IMR-90 (cell line): Measurements from ENCODE around the gene TM4SF5. TPM values are rescaled to one million over a fixed set of nuclear protein-coding genes. Genes with fewer than 3 reads are reported as not detected.

Experiments
- ATAC-seq: fragments of 200-7000 bp; cut with Tn5 transposase; 2 replicates; pipeline ENCODE4 v1.9.1; 2020; ENCODE audit warnings: low read depth, mild to moderate bottlenecking, moderate library complexity
- BruUV-seq: library from RNA; stranded (reverse); fragments of 400-500 nt; replicated peaks from 2 replicates; lab custom pipeline; 2021; lab: Mats Ljungman, UMichigan
- CTCF ChIA-PET: fragments of 300-600 bp; formaldehyde crosslinking; extraction: SDS; loops from one replicate; lab custom pipeline; 2021; ENCODE audit warnings: antibody characterized with exemption; lab: Yijun Ruan, JAX
- POLR2A ChIA-PET: fragments of 300-600 bp; sonication (Branson Sonifier 250); formaldehyde crosslinking; loops from one replicate; lab custom pipeline; 2022; ENCODE audit warnings: antibody characterized with exemption; ENCODE audit not compliant: unreplicated experiment; lab: Charles Lee
- DNase-seq: peaks from one replicate; pipeline ENCODE4 v3.0.0; 2013
- H2AFZ ChIP-seq: replicated peaks from 2 replicates; pipeline ENCODE3; 2013; ENCODE audit warnings: low read length, mild to moderate bottlenecking; ENCODE audit not compliant: poor library complexity
- H2AK5ac ChIP-seq: 2 replicates; pipeline ENCODE4 v1.6.1; 2013; ENCODE audit warnings: low read depth, low read length, inconsistent platforms
- H2AK9ac ChIP-seq: replicated peaks from 2 replicates; pipeline ENCODE3; 2013; ENCODE audit warnings: mild to moderate bottlenecking, low read depth, low read length, moderate library complexity; ENCODE audit not compliant: poor library complexity
- H2BK120ac ChIP-seq: 2 replicates; pipeline ENCODE4 v1.6.1; 2013; ENCODE audit warnings: low read depth, low read length, inconsistent platforms
- H2BK15ac ChIP-seq: 3 replicates; pipeline ENCODE4 v1.6.1; 2013; ENCODE audit warnings: low read depth, low read length, inconsistent platforms
- H2BK20ac ChIP-seq: 2 replicates; pipeline ENCODE4 v1.6.1; 2013; ENCODE audit warnings: low read depth, mild to moderate bottlenecking, inconsistent platforms, low read length, moderate library complexity
- H2BK5ac ChIP-seq: 2 replicates; pipeline ENCODE4 v1.6.1; 2013; ENCODE audit warnings: mild to moderate bottlenecking, low read depth, low read length, inconsistent platforms; ENCODE audit not compliant: poor library complexity, severe bottlenecking
- H3K14ac ChIP-seq: replicated peaks from 2 replicates; pipeline ENCODE4 v1.6.1; 2013; ENCODE audit warnings: low read depth, low read length, inconsistent platforms
- H3K18ac ChIP-seq: 2 replicates; pipeline ENCODE4 v1.6.1; 2013; ENCODE audit warnings: low read depth, low read length, control low read depth
- H3K23ac ChIP-seq: 2 replicates; pipeline ENCODE4 v1.6.1; 2013; ENCODE audit warnings: low read depth, low read length, inconsistent platforms
- H3K27ac ChIP-seq: 2 replicates; pipeline ENCODE4 v1.5.1; 2013; ENCODE audit warnings: mild to moderate bottlenecking, control low read depth, low read length; ENCODE audit not compliant: insufficient read depth
- H3K27me3 ChIP-seq: 2 replicates; pipeline ENCODE4 v1.6.1; 2013; ENCODE audit warnings: low read length; ENCODE audit not compliant: control insufficient read depth, insufficient read depth
- H3K36me3 ChIP-seq: 2 replicates; pipeline ENCODE4 v1.6.1; 2013; ENCODE audit warnings: low read length, mixed read lengths; ENCODE audit not compliant: control insufficient read depth, insufficient read depth
- H3K4ac ChIP-seq: 2 replicates; pipeline ENCODE4 v1.6.1; 2013; ENCODE audit warnings: low read depth, low read length, inconsistent platforms
- H3K4me1 ChIP-seq: 2 replicates; pipeline ENCODE4 v1.6.1; 2013; ENCODE audit warnings: low read length, mixed read lengths; ENCODE audit not compliant: control insufficient read depth, insufficient read depth
- H3K4me2 ChIP-seq: 2 replicates; pipeline ENCODE4 v1.6.1; 2013; ENCODE audit warnings: low read depth, mild to moderate bottlenecking, control low read depth, low read length, moderate library complexity
- H3K4me3 ChIP-seq: 2 replicates; pipeline ENCODE4 v1.5.1; 2013; ENCODE audit warnings: low read depth, mild to moderate bottlenecking, control low read depth, low read length, moderate library complexity; ENCODE audit not compliant: insufficient read depth
- H3K56ac ChIP-seq: 2 replicates; pipeline ENCODE4 v1.6.1; 2013; ENCODE audit warnings: low read length, inconsistent platforms; ENCODE audit not compliant: insufficient read depth; ENCODE audit errors: extremely low read depth
- H3K79me1 ChIP-seq, 2 experiments: 2 replicates each; pipeline ENCODE4 v1.6.1; 2013; ENCODE audit warnings: low read length in 2 of 2, inconsistent platforms in 1 of 2, low read depth in 1 of 2
- H3K9ac ChIP-seq: 2 replicates; pipeline ENCODE4 v1.6.1; 2013; ENCODE audit warnings: low read depth, low read length, control low read depth
- H3K9me1 ChIP-seq: 2 replicates; pipeline ENCODE4 v1.6.1; 2013; ENCODE audit warnings: low read length, inconsistent platforms; ENCODE audit not compliant: insufficient read depth
- H3K9me3 ChIP-seq: 2 replicates; pipeline ENCODE4 v1.6.1; 2013; ENCODE audit warnings: low read length; ENCODE audit not compliant: control insufficient read depth, insufficient read depth
- H4K20me1 ChIP-seq: 2 replicates; pipeline ENCODE4 v1.6.1; 2013; ENCODE audit warnings: low read length, inconsistent platforms; ENCODE audit not compliant: insufficient read depth
- H4K5ac ChIP-seq: 2 replicates; pipeline ENCODE4 v1.6.1; 2013; ENCODE audit warnings: mild to moderate bottlenecking, low read depth, low read length, control low read depth
- H4K8ac ChIP-seq, 2 experiments: 2 replicates each; pipeline ENCODE4 v1.6.1; 2013; ENCODE audit warnings: low read depth in 2 of 2, low read length in 2 of 2, control low read depth in 1 of 2, inconsistent platforms in 1 of 2
- H4K91ac ChIP-seq: 2 replicates; pipeline ENCODE4 v1.6.1; 2013; ENCODE audit warnings: low read depth, low read length, inconsistent platforms; ENCODE audit not compliant: insufficient read depth
- CHD1 ChIP-seq: IDR thresholded peaks from 2 replicates; pipeline ENCODE4 v1.6.1; 2012; ENCODE audit warnings: low read depth, low read length, improper control_type of control experiment
- FOS ChIP-seq: fragments of 150-350 bp; IDR thresholded peaks from 2 replicates; pipeline ENCODE4 v1.6.1; 2016; ENCODE audit warnings: low read depth, low read length
- MAFK ChIP-seq: IDR thresholded peaks from 2 replicates; pipeline ENCODE4 v1.6.1; 2012; ENCODE audit warnings: low read depth, low read length, improper control_type of control experiment
- MAZ ChIP-seq: IDR thresholded peaks from 2 replicates; pipeline ENCODE4 v1.6.1; 2012; ENCODE audit warnings: low read depth, mild to moderate bottlenecking, low read length, improper control_type of control experiment, moderate library complexity, borderline replicate concordance
- POLR2A ChIP-seq: IDR thresholded peaks from 2 replicates; pipeline ENCODE4 v1.6.1; 2012; ENCODE audit warnings: mild to moderate bottlenecking, low read depth, low read length
- RAD21 ChIP-seq: IDR thresholded peaks from 2 replicates; pipeline ENCODE4 v1.6.1; 2012; ENCODE audit warnings: low read length, improper control_type of control experiment
- WGBS, 2 experiments: methylation state at CpG; one replicate each; pipeline versions ENCODE4 v1.1.5 to v1.1.7; 2013; ENCODE audit warnings: missing lambda C conversion rate in 2 of 2; ENCODE audit not compliant: insufficient read length in 1 of 2; ENCODE audit errors: extremely low coverage in 2 of 2; 5-methylcytosine and 5-hydroxymethylcytosine counted together
- dilution Hi-C: fragments of 300-500 bp; cut with HindIII; formaldehyde crosslinking; loops from one replicate; pipeline ENCODE4 v1.14.3; 2018; ENCODE audit warnings: low sequenced_read_pairs; ENCODE audit not compliant: unreplicated experiment
- in situ Hi-C: fragments of 300-500 bp; cut with MboI; formaldehyde crosslinking; loops from 3 replicates; pipeline ENCODE4 v1.14.3; 2019; ENCODE audit warnings: low sequenced_read_pairs, inconsistent platforms, mixed read lengths
- intact Hi-C: fragments of 100-400 bp; cut with micrococcal nuclease; formaldehyde crosslinking; loops from 2 replicates; pipeline ENCODE4 v1.10.0; 2022
- polyA plus RNA-seq, 3 experiments: library from polyadenylated mRNA; depleted of rRNA; stranded (reverse); fragments of >200 nt; gene quantifications; 2 replicates each; pipeline ENCODE4 v1.2.3, GENCODE V29; 2012; ENCODE audit warnings: low replicate concordance in 1 of 3
- total RNA-seq: library from RNA; depleted of rRNA; stranded (reverse); fragments of >200 nt; gene quantifications from 2 replicates; pipeline ENCODE4 v1.2.3, GENCODE V29; 2012

TM4SF5 gene
- total and polyA plus RNA-seq, 2 of the 4 experiments (the other 2 are of a cell fraction), result not detected

- CTCF ChIA-PET, result no interaction called here
- no TSS peak for BruUV-seq
- Histone ChIP-seq H3K4me2 (no peak overlapping the region), H3K14ac (no peak overlapping the region), H3K9me3 (no peaks in the 10 kb centered on the region), H2BK15ac (no peak overlapping the region), H3K18ac (no peak overlapping the region), H2BK20ac (no peak overlapping the region), H3K4me1 (no peaks in the 10 kb centered on the region), H3K27ac (no peak overlapping the region), H3K4me3 (no peak overlapping the region), H2AK5ac (no peak overlapping the region), H2AK9ac (no peak overlapping the region), H2AFZ (no peak overlapping the region), H3K56ac (no peak overlapping the region), H3K9ac (no peak overlapping the region), H3K27me3 (no peaks in the 10 kb centered on the region), H4K20me1 (peaks cover 11% of the 10 kb centered on the region), H3K9me1 (0 out of 2 replicates have a peak, but pooled peaks cover 4% of the 10 kb centered on the region), H4K8ac (no peak overlapping the region), H3K23ac (no peak overlapping the region), H2BK120ac (no peak overlapping the region), H3K79me1 (no peaks in the 10 kb centered on the region), H2BK5ac (no peak overlapping the region), H3K36me3 (peaks cover 43% of the 10 kb centered on the region), H4K91ac (no peak overlapping the region), H3K4ac (no peak overlapping the region), H4K5ac (no peak overlapping the region)
- DNase-seq, result no peak
- dilution Hi-C loops, result no loop called here
- TF ChIP-seq POLR2A (no peak), FOS (no peak), MAZ (no peak), RAD21 (no peak), CHD1 (no peak), MAFK (no peak)
- intact Hi-C loops, result no loop called here
- ATAC-seq, result no peak
- POLR2A ChIA-PET, result no interaction called here
- 89% methylated on average over 2 of the region's 13 CpGs; no CpG with 5 or more reads in 1 of the 2 experiments for WGBS, 2 experiments
- in situ Hi-C loops, result no loop called here
Observed at GRCh38 chr17:4816826-4817225, 45.1 kb downstream of the TM4SF5 start.
